ENCODE data around the gene USP19. TPM values are rescaled to one million over a fixed set of nuclear protein-coding genes. Genes with fewer than 3 reads are reported as not detected.

The USP19 gene
- total and polyA plus RNA-seq, 10 of the 15 experiments (the other 5 are each of a cell fraction or from before 2014, with no cell fraction given) = 0.24 to 64.2 (median 33.2) TPM

- Histone ChIP-seq H2AFZ (ENCODE audit: control insufficient read depth, low read depth, low read length) (no peak overlapping the region), H3K27me3 (replicated peaks in 1 of 2; ENCODE audit: control insufficient read depth in 2 of 2, insufficient read depth in 2 of 2, low read length in 1 of 2) (no peaks in the 10 kb centered on the region), H3K4me1 (ENCODE audit: control insufficient read depth, insufficient read depth, low read length) (peaks cover 5% of the 10 kb centered on the region), H3K79me2 (ENCODE audit: control insufficient read depth, insufficient read depth, low read length) (peaks cover 20% of the 10 kb centered on the region), H3K4me3 (no peak overlapping the region), H3K9ac (ENCODE audit: control insufficient read depth, insufficient read depth, low read length) (no peak overlapping the region), H4K20me1 (ENCODE audit: control insufficient read depth, insufficient read depth) (no peaks in the 10 kb centered on the region; the same call in 1 of the 2 replicates), H3K27ac (ENCODE audit: control insufficient read depth, insufficient read depth) (no peak overlapping the region), H3K4me2 (ENCODE audit: control insufficient read depth, insufficient read depth) (no peak overlapping the region), H3K36me3 (ENCODE audit: control insufficient read depth in 2 of 2, insufficient read depth in 2 of 2, low read length in 1 of 2) (peaks cover 6 to 9% of the 10 kb centered on the region in 2 experiments; a peak in 3 of 4 replicates), H3K9me3 (replicated peaks; ENCODE audit: control insufficient read depth, insufficient read depth, low read length) (no peaks in the 10 kb centered on the region)
- ChIA-PET SMC1A (ENCODE audit: uncharacterized antibody, unreplicated experiment) (no interaction called here), CTCF (interaction anchor here (1.0 to 1.1 kb wide), 2 partner anchors 10 to 173 kb away, joined by 3 read pairs; partner anchors contain the start of gene KLHDC8B), POLR2A (no interaction called here), RAD21 (ENCODE audit: unreplicated experiment) (no interaction called here)
- FAIRE-seq (no peak), DNase-seq (ENCODE audit: low read depth, low spot score) (no peak), ATAC-seq (no peak)
- TF ChIP-seq PML (IDR thresholded peaks at IDR 0.05; ENCODE audit: low read length) (0 out of 2 replicates have a peak, but pooled peaks have one; percentile 15), NFYA (IDR thresholded peaks at IDR 0.05; ENCODE audit: borderline replicate concordance, low read depth, low read length) (no peak), EGR1 (IDR thresholded peaks at IDR 0.05; ENCODE audit: borderline replicate concordance in 1 of 2, low read depth in 2 of 2, low read length in 2 of 2) (no peak)
- TF ChIP-seq, protein P1, sequence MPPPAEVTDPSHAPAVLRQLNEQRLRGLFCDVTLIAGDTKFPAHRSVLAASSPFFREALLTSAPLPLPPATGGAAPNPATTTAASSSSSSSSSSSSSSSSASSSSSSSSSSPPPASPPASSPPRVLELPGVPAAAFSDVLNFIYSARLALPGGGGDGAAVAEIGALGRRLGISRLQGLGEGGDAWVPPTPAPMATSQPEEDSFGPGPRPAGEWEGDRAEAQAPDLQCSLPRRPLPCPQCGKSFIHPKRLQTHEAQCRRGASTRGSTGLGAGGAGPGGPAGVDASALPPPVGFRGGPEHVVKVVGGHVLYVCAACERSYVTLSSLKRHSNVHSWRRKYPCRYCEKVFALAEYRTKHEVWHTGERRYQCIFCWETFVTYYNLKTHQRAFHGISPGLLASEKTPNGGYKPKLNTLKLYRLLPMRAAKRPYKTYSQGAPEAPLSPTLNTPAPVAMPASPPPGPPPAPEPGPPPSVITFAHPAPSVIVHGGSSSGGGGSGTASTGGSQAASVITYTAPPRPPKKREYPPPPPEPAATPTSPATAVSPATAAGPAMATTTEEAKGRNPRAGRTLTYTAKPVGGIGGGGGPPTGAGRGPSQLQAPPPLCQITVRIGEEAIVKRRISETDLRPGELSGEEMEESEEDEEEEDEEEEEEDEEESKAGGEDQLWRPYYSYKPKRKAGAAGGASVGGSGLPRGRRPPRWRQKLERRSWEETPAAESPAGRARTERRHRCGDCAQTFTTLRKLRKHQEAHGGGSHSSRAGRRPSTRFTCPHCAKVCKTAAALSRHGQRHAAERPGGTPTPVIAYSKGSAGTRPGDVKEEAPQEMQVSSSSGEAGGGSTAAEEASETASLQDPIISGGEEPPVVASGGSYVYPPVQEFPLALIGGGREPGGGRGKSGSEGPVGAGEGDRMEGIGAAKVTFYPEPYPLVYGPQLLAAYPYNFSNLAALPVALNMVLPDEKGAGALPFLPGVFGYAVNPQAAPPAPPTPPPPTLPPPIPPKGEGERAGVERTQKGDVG (CRISPR knock-in tag; IDR thresholded peaks at IDR 0.05) = no peak
- in situ Hi-C loops (cut with MboI) = no loop called here
- intact Hi-C loops (cut with micrococcal nuclease; ENCODE audit: unreplicated experiment) = no loop called here
- BruUV-seq (replicated peaks) = no TSS peak
- 100% methylated on average over 2 of the region's 2 CpGs for WGBS (ENCODE audit: insufficient coverage, insufficient replicate concordance, low lambda C conversion rate, missing lambda C conversion rate)
Observed at GRCh38 chr3:49161197-49161596, 40.6 kb upstream of the USP19 start.
